IgD-negative memory B cell (primary cell): Measurements from ENCODE around the gene KCNN4. TPM values are rescaled to one million over a fixed set of nuclear protein-coding genes. Genes with fewer than 3 reads are reported as not detected.
"Not testable (repeated sequence)": the region's sequence is repeated elsewhere in the genome, so short reads cannot be mapped to it uniquely, and the experiment has no call there.

Source experiments
- H3K27ac Mint-ChIP-seq, 3 donors: one replicate each; pipeline ENCODE4 v1.8.0; 2020 to 2022; ENCODE audit warnings: mild to moderate bottlenecking in 3 of 3, mixed read lengths in 3 of 3, moderate library complexity in 1 of 3
- H3K27me3 Mint-ChIP-seq: one replicate; pipeline ENCODE4 v1.8.0; 2021; ENCODE audit warnings: mixed read lengths
- H3K36me3 Mint-ChIP-seq: one replicate; pipeline ENCODE4 v1.8.0; 2020; ENCODE audit warnings: mild to moderate bottlenecking, mixed read lengths
- H3K4me1 Mint-ChIP-seq, 3 donors: one replicate each; pipeline ENCODE4 v1.8.0; 2020 to 2022; ENCODE audit warnings: mixed read lengths in 3 of 3, mild to moderate bottlenecking in 1 of 3
- H3K4me3 Mint-ChIP-seq, 4 donors: one replicate each; pipeline ENCODE4 v1.8.0; 2020 to 2022; ENCODE audit warnings: mild to moderate bottlenecking in 4 of 4, mixed read lengths in 4 of 4, moderate library complexity in 3 of 4
- H3K9me3 Mint-ChIP-seq, 3 donors: one replicate each; pipeline ENCODE4 v1.8.0; 2020 to 2021; ENCODE audit warnings: mixed read lengths in 3 of 3, mild to moderate bottlenecking in 1 of 3
- polyA plus RNA-seq: library from polyadenylated mRNA; unstranded; fragments of 300-500 nt; fragmentation: Illumina TruSeq; gene quantifications from one replicate; pipeline ENCODE4 v1.2.3, GENCODE V29; 2021

Gene KCNN4
- polyA plus RNA-seq, 1 donor from 2014 or later = 87.9 TPM

GRCh38 chr19:43807651-43808050, 26.9 kb upstream of the KCNN4 start:
- H3K36me3 Mint-ChIP-seq = no peaks in the 10 kb centered on the region
- H3K27me3 Mint-ChIP-seq = peaks cover 6% of the 10 kb centered on the region
- H3K9me3 Mint-ChIP-seq = no peaks in the 10 kb centered on the region
- H3K4me1 Mint-ChIP-seq = peaks cover 0 to 3% (median 0%) of the 10 kb centered on the region in 3 donors
- H3K27ac Mint-ChIP-seq = no peak overlapping the region
- no peak overlapping the region for H3K4me3 Mint-ChIP-seq

GRCh38 chr19:43806848-43807247, 26.1 kb upstream of the KCNN4 start:
- H3K4me1 Mint-ChIP-seq = peaks cover 0 to 3% (median 0%) of the 10 kb centered on the region in 3 donors
- H3K9me3 Mint-ChIP-seq = no peaks in the 10 kb centered on the region
- no peak overlapping the region for H3K4me3 Mint-ChIP-seq
- H3K36me3 Mint-ChIP-seq = no peaks in the 10 kb centered on the region
- H3K27me3 Mint-ChIP-seq = peaks cover 6% of the 10 kb centered on the region
- no peak overlapping the region for H3K27ac Mint-ChIP-seq

- not testable (repeated sequence) for H3K4me1 Mint-ChIP-seq, H3K9me3 Mint-ChIP-seq, H3K36me3 Mint-ChIP-seq, H3K4me3 Mint-ChIP-seq, H3K27ac Mint-ChIP-seq, H3K27me3 Mint-ChIP-seq
Measured at GRCh38 chr19:43806401-43806800, 25.6 kb upstream of the KCNN4 start.

GRCh38 chr19:43804432-43804831, 23.7 kb upstream of the KCNN4 start:
- no peaks in the 10 kb centered on the region for H3K36me3 Mint-ChIP-seq
- H3K9me3 Mint-ChIP-seq = no peaks in the 10 kb centered on the region
- H3K4me1 Mint-ChIP-seq = no peaks in the 10 kb centered on the region
- no peak overlapping the region for H3K27ac Mint-ChIP-seq
- H3K27me3 Mint-ChIP-seq = peaks cover 6% of the 10 kb centered on the region
- H3K4me3 Mint-ChIP-seq = no peak overlapping the region

GRCh38 chr19:43802216-43802951, 21.6 kb upstream of the KCNN4 start, which contains the start of gene LYPD5:
LYPD5 (minus strand) TSS chr19:43802447; CDS start chr19:43802380, 67 bp downstream.
- Mint-ChIP-seq H3K9me3 (no peaks in the 10 kb centered on the region), H3K27me3 (peaks cover 14% of the 10 kb centered on the region), H3K4me3 (no peak within 1 kb of the TSS), H3K27ac (no peak within 1 kb of the TSS), H3K36me3 (no peaks in the 10 kb centered on the region), H3K4me1 (peaks cover 0 to 2% (median 0%) of the 10 kb centered on the region in 3 donors)

GRCh38 chr19:43799502-43800142, 18.8 kb upstream of the KCNN4 start:
- peaks cover 0 to 1% (median 0%) of the 10 kb centered on the region in 3 donors for H3K9me3 Mint-ChIP-seq
- peaks cover 25% of the 10 kb centered on the region for H3K27me3 Mint-ChIP-seq
- peak overlapping the region in 3 of 4 donors; percentile 58 to 85 (median 63) for H3K4me3 Mint-ChIP-seq
- peaks cover 0 to 2% (median 0%) of the 10 kb centered on the region in 3 donors for H3K4me1 Mint-ChIP-seq
- H3K36me3 Mint-ChIP-seq = no peaks in the 10 kb centered on the region
- H3K27ac Mint-ChIP-seq = no peak overlapping the region

- H3K27ac Mint-ChIP-seq = no peak overlapping the region
- H3K4me1 Mint-ChIP-seq = peaks cover 0 to 2% (median 0%) of the 10 kb centered on the region in 3 donors
- H3K9me3 Mint-ChIP-seq = peaks cover 0 to 1% (median 0%) of the 10 kb centered on the region in 3 donors
- H3K4me3 Mint-ChIP-seq = peak overlapping the region in 3 of 4 donors; percentile 75 to 85 (median 77)
- no peaks in the 10 kb centered on the region for H3K36me3 Mint-ChIP-seq
- peaks cover 25% of the 10 kb centered on the region for H3K27me3 Mint-ChIP-seq
Measured at GRCh38 chr19:43798546-43799409, 18.0 kb upstream of the KCNN4 start.

GRCh38 chr19:43798026-43798545, 17.3 kb upstream of the KCNN4 start:
- Mint-ChIP-seq H3K36me3 (no peaks in the 10 kb centered on the region), H3K27ac (no peak overlapping the region)

GRCh38 chr19:43797556-43797955, 16.8 kb upstream of the KCNN4 start:
- Mint-ChIP-seq H3K27ac (no peak overlapping the region), H3K4me1 (peaks cover 0 to 2% (median 0%) of the 10 kb centered on the region in 3 donors), H3K9me3 (peaks cover 0 to 1% (median 0%) of the 10 kb centered on the region in 3 donors), H3K4me3 (peak overlapping the region in 1 of 4 donors; percentile 49), H3K27me3 (peaks cover 25% of the 10 kb centered on the region), H3K36me3 (no peaks in the 10 kb centered on the region)

More at GRCh38 chr19:43798026-43798545, 17.3 kb upstream of the KCNN4 start:
- Mint-ChIP-seq H3K4me1 (peaks cover 0 to 2% (median 0%) of the 10 kb centered on the region in 3 donors), H3K9me3 (peaks cover 0 to 1% (median 0%) of the 10 kb centered on the region in 3 donors), H3K4me3 (peak overlapping the region in 3 of 4 donors; percentile 44 to 85 (median 65)), H3K27me3 (peaks cover 28% of the 10 kb centered on the region)

GRCh38 chr19:43797118-43797517, 16.3 kb upstream of the KCNN4 start:
- peaks cover 25% of the 10 kb centered on the region for H3K27me3 Mint-ChIP-seq

GRCh38 chr19:43790587-43790986, 9.8 kb upstream of the KCNN4 start:
- Mint-ChIP-seq H3K27ac (peak overlapping the region in 1 of 3 donors; percentile 31), H3K27me3 (peaks cover 2% of the 10 kb centered on the region), H3K4me1 (peaks cover 0 to 3% (median 2%) of the 10 kb centered on the region in 3 donors), H3K4me3 (no peak overlapping the region), H3K36me3 (no peaks in the 10 kb centered on the region), H3K9me3 (peaks cover 0 to 1% (median 0%) of the 10 kb centered on the region in 3 donors)

More at GRCh38 chr19:43797118-43797517, 16.3 kb upstream of the KCNN4 start:
- no peaks in the 10 kb centered on the region for H3K36me3 Mint-ChIP-seq
- H3K27ac Mint-ChIP-seq = no peak overlapping the region
- peak overlapping the region in 2 of 4 donors; percentile 2 to 81 for H3K4me3 Mint-ChIP-seq
- peaks cover 0 to 2% (median 0%) of the 10 kb centered on the region in 3 donors for H3K4me1 Mint-ChIP-seq
- peaks cover 0 to 1% (median 0%) of the 10 kb centered on the region in 3 donors for H3K9me3 Mint-ChIP-seq

GRCh38 chr19:43789029-43789428, 8.3 kb upstream of the KCNN4 start:
- Mint-ChIP-seq H3K27ac (no peak overlapping the region), H3K27me3 (peaks cover 4% of the 10 kb centered on the region)

GRCh38 chr19:43786665-43787064, 5.9 kb upstream of the KCNN4 start:
- no peaks in the 10 kb centered on the region for H3K9me3 Mint-ChIP-seq

More at GRCh38 chr19:43789029-43789428, 8.3 kb upstream of the KCNN4 start:
- no peak overlapping the region for H3K4me3 Mint-ChIP-seq
- no peaks in the 10 kb centered on the region for H3K36me3 Mint-ChIP-seq
- H3K4me1 Mint-ChIP-seq = peaks cover 9 to 13% (median 11%) of the 10 kb centered on the region in 3 donors
- H3K9me3 Mint-ChIP-seq = no peaks in the 10 kb centered on the region

More at GRCh38 chr19:43786665-43787064, 5.9 kb upstream of the KCNN4 start:
- Mint-ChIP-seq H3K27me3 (peaks cover 2% of the 10 kb centered on the region), H3K36me3 (no peaks in the 10 kb centered on the region), H3K4me1 (peaks cover 10 to 29% (median 26%) of the 10 kb centered on the region in 3 donors), H3K27ac (no peak overlapping the region), H3K4me3 (no peak overlapping the region)
